Measurements from ENCODE around the gene TNFRSF12A.

DNA sequence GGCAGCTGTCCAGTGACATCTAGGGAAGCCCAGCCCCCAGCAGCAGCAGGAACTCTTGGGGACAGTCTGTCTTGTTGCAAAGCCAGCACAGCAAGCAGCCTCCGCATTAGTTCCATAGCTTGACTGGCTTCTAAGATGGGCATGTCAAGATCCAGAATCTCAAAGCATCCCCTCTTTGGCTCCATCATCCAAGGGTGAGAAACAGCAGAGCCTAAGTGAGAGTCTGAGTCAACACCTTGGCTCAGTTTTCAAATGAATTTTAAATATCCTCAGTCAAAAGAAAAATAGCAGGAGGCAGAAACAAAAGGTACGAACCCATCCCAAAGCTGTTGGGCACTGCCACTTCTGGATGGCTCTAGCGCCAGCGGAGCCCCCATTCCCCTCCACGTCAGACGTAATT, 5.2 kb upstream of the TNFRSF12A start:
- TF ChIP-seq POLR2A (IDR thresholded peaks at IDR 0.05; ENCODE audit: low read depth) (no peak), CTCF (IDR thresholded peaks at IDR 0.05) (no peak), POLR2AphosphoS5 (IDR thresholded peaks at IDR 0.05) (no peak), EP300 (IDR thresholded peaks at IDR 0.05) (no peak)

Data from esophagus muscularis mucosa (tissue), 4 donors.